ENCODE data around the gene AGAP1.

AGAP1 gene

DNA sequence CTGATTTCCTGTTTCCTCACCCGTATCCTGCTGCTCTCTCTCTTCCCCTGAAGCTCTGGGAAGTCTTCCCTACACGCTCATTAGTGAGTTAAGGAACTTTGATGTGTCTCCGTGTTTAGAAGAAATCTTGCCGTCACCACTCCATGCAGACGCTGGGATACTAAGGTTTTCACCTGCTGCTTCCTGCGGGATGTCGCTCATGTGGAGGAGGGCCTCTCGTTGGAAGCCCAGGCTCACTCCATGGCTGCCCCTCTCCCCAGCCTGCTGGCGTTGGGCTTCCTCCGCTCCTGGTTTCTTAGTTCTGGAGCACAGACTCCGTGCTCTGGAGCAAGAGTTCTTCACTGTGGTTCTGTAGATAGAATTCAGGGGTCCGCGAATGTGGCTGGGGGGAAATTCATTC, 348.0 kb downstream of the AGAP1 start:
- no peak overlapping the region for H3K27ac ChIP-seq
- TF ChIP-seq CTCF (conservative IDR thresholded peaks at IDR 0.05) = no peak

DNA sequence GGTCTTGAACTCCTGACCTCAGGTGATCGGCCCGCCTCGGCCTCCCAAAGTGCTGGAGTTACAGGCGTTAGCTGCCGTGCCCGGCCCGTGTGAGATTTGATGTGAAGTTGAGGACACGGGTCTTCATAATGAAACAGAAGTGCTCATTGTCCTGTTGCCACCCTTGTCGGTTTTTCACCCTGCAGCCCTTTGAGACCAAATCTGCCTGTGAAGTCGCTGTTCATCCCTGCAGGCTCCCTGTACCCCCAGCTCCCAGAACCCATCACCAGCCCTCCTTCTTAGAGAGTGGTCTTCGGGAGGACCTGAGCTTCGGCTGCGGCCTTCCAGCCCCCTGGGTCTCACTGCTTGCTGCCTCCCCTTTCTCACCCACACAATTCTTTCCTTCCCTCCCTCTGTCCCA, 349.1 kb downstream of the AGAP1 start:
- no peak for TF ChIP-seq CTCF (conservative IDR thresholded peaks at IDR 0.05)
- no peak overlapping the region for H3K27ac ChIP-seq

GRCh38 chr2:235843591-235844395, 349.9 kb downstream of the AGAP1 start:
- TF ChIP-seq CTCF (conservative IDR thresholded peaks at IDR 0.05) = no peak

DNA sequence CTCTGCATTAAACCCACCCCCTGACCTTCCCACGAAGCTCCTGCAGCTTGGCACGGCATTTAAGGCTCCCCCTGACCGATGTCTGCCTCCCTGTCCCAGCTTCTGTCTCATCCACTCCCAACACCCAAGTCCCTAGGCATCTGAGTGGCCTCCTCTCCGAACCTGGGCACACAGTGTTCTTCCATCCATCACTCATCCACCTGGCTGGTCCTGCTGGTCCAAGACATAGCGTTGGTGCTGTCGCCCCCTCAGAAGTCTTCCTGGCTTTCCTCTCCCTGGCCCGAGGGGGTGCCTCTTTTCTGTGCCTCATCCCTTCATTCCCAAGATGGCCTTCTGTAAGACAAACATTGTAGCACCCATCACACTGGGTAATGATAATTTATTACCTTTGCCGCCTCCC, 350.7 kb downstream of the AGAP1 start:
- TF ChIP-seq CTCF (conservative IDR thresholded peaks at IDR 0.05) = no peak
- H3K27ac ChIP-seq = no peak overlapping the region

More at GRCh38 chr2:235843591-235844395, 349.9 kb downstream of the AGAP1 start:
- no peak overlapping the region for H3K27ac ChIP-seq

DNA sequence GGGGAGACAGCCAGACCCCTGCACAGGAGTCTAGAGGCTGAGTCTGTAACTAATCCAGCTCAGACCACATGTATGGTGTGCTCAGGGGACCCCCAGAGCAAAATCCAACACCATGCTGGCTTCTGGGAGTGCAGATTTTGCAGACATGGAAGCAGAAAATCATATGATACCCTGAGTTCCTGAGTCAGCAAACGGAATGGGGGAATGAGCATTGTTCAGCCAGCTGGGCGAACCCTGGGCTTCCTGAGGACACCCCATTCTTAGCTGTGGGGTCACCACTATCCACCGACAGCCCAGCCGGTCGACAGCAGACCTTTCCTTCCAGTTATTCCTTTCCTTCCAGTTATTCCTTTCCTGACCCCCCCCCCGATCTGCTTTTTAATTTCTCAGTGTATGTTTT, 351.4 kb downstream of the AGAP1 start:
- TF ChIP-seq CTCF (conservative IDR thresholded peaks at IDR 0.05) = no peak
- H3K27ac ChIP-seq = no peak overlapping the region

- no peak for TF ChIP-seq CTCF (conservative IDR thresholded peaks at IDR 0.05)
- no peak overlapping the region for H3K27ac ChIP-seq
Measured at GRCh38 chr2:235847576-235847975, 353.7 kb downstream of the AGAP1 start.

DNA sequence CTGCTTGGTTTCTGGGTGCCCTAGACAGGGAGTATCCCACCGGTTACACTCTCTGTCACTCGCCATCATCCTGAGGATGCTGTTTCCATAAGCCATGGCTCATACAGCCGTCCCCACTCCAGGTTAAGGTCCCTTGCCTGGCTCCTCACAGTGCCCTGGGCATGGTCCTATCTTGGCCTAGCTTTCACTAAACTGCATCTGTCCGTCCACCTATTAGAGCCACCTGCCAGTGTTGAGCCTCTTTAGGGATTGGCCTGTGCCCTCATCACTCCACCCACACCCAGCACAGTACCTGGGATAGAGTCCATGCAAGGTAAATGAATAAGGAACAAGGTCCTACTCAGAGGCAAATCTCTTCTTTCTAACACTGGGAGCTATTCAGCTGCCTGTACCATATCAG, 354.2 kb downstream of the AGAP1 start:
- TF ChIP-seq CTCF (conservative IDR thresholded peaks at IDR 0.05) = no peak
- H3K27ac ChIP-seq = no peak overlapping the region

Data from VCaP (cell line).